ENCODE results near the gene ISOC2. TPM values are rescaled to one million over a fixed set of nuclear protein-coding genes. Genes with fewer than 3 reads are reported as not detected.

Gene ISOC2
- total and polyA plus RNA-seq, 9 of the 15 experiments (the other 6 are each of a cell fraction or from before 2014, with no cell fraction given): 1.2 to 229 (median 58.3) TPM

DNA sequence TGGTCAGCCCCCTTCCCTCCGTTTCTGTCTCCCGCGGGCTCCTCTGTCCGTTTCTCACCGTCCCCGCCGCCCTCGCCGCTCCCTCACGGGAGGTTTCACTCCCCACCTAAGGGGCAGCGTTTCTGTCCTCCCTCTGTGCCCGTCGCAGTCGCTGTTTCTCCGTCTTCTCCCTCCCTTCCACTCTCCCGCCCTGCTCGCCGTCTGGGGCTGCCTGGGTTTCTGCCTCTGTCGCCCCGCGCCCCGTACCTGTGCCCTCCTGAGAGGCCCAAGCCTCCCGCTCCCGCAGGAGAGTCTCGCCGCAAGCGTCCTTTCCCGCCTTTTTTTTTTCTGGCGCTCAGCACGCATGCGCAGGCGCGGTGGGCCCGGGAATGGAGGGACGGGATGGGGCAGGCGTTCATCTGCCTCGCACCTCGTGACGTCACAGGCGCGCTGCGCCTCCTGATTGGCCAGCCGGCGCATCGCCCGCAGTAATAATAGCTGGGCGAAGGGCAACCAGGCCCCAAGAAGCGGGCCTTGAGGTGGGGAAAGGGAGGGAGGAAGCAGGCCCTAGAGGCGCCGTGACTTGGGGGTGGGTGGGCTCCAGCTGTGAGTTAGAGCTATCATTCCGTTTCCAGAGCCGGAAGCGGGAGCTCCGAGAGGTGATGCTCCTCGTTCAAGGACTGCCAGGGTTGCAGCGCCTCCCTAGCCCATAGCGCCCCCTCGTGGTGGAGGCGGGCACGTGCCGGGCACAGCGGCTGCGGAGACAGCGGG is 42.2 kb upstream of the ISOC2 start (continued):
- no peak for TF ChIP-seq ZNF512 (tag; IDR thresholded peaks at IDR 0.05)
- TF ChIP-seq ZNF395 (CRISPR knock-in tag; IDR thresholded peaks at IDR 0.05): no peak
- TF ChIP-seq, protein P1, sequence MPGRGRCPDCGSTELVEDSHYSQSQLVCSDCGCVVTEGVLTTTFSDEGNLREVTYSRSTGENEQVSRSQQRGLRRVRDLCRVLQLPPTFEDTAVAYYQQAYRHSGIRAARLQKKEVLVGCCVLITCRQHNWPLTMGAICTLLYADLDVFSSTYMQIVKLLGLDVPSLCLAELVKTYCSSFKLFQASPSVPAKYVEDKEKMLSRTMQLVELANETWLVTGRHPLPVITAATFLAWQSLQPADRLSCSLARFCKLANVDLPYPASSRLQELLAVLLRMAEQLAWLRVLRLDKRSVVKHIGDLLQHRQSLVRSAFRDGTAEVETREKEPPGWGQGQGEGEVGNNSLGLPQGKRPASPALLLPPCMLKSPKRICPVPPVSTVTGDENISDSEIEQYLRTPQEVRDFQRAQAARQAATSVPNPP (IDR thresholded peaks at IDR 0.05; ENCODE audit: borderline replicate concordance, insufficient read depth, insufficient read length): no peak
- no peak for TF ChIP-seq ZEB2 (IDR thresholded peaks at IDR 0.05)
- no peak for TF ChIP-seq HNRNPL (IDR thresholded peaks at IDR 0.05; ENCODE audit: low read depth, low read length)
- peak; percentile 60 to 84; a peak in 3 of 4 replicates for TF ChIP-seq MAZ (CRISPR knock-in tag; conservative IDR thresholded peaks at IDR 0.05 in 1 of 2, IDR thresholded peaks at IDR 0.05 in 1 of 2)
- no peak for TF ChIP-seq EZH2 (IDR thresholded peaks at IDR 0.05; ENCODE audit: borderline replicate concordance, low read depth, low read length)
- TF ChIP-seq BRD4 (IDR thresholded peaks at IDR 0.05): no peak
- no peak for TF ChIP-seq MTF1 (CRISPR knock-in tag; IDR thresholded peaks at IDR 0.05; ENCODE audit: borderline replicate concordance)
- no peak for TF ChIP-seq ZNF24 (IDR thresholded peaks at IDR 0.05)
- TF ChIP-seq ZNF146 (CRISPR knock-in tag; IDR thresholded peaks at IDR 0.05; ENCODE audit: unreplicated experiment): no peak
- TF ChIP-seq ZBTB11 (CRISPR knock-in tag; IDR thresholded peaks at IDR 0.05): peak in 1 of 3 experiments; percentile 41; a peak in 1 of 6 replicates
- TF ChIP-seq TAF1 (IDR thresholded peaks at IDR 0.05; ENCODE audit: control insufficient read depth, extremely low read depth, insufficient read depth, low read length, severe bottlenecking): no peak
- TF ChIP-seq MBD2 (IDR thresholded peaks at IDR 0.05; ENCODE audit: borderline replicate concordance, low read depth): peak; percentile 42; the same call in 1 of the 2 replicates
- TF ChIP-seq PRMT5 (CRISPR knock-in tag; IDR thresholded peaks at IDR 0.05): peak; percentile 95
- TF ChIP-seq MECOM (CRISPR knock-in tag; IDR thresholded peaks at IDR 0.05): no peak; the same call in 1 of the 2 replicates
- TF ChIP-seq CREB1 (IDR thresholded peaks at IDR 0.05): peak; percentile 94
- TF ChIP-seq CREB1 (CRISPR knock-in tag; IDR thresholded peaks at IDR 0.05): peak; percentile 99
- no peak for TF ChIP-seq PRPF4 (IDR thresholded peaks at IDR 0.05; ENCODE audit: insufficient read depth, low read depth, low read length, poor library complexity, severe bottlenecking)
- no peak for TF ChIP-seq SMARCA4 (IDR thresholded peaks at IDR 0.05)
